MCF 10A (cell line): ENCODE data around the gene PLXNC1. TPM values are rescaled to one million over a fixed set of nuclear protein-coding genes. Genes with fewer than 3 reads are reported as not detected.

Experiments used
- BruUV-seq: library from RNA; stranded (reverse); fragments of 400-500 nt; replicated peaks from 2 replicates; lab custom pipeline; 2021; lab: Mats Ljungman, UMichigan
- CTCF ChIA-PET: fragments of 300-600 bp; sonication (Branson Sonifier 250); formaldehyde crosslinking; extraction: SDS; loops from one replicate; lab custom pipeline; 2021; ENCODE audit warnings: antibody characterized with exemption, inconsistent platforms; lab: Yijun Ruan, JAX
- POLR2A ChIA-PET: fragments of 300-600, 350-650 bp; sonication (Branson Sonifier 250); formaldehyde crosslinking; extraction: SDS; loops from one replicate; lab custom pipeline; 2020; ENCODE audit warnings: antibody characterized with exemption, inconsistent platforms; lab: Yijun Ruan, JAX
- DNase-seq: peaks from one replicate; pipeline ENCODE4 v3.0.0-alpha.2; 2018; ENCODE audit not compliant: unreplicated experiment
- H3K27ac Mint-ChIP-seq: one replicate; pipeline ENCODE4 v1.8.0; 2022; ENCODE audit warnings: mild to moderate bottlenecking, low read depth, mixed read lengths; ENCODE audit not compliant: unreplicated experiment
- H3K27me3 Mint-ChIP-seq: one replicate; pipeline ENCODE4 v1.8.0; 2022; ENCODE audit warnings: mixed read lengths; ENCODE audit not compliant: insufficient read depth, unreplicated experiment
- H3K36me3 Mint-ChIP-seq: one replicate; pipeline ENCODE4 v1.8.0; 2022; ENCODE audit warnings: mild to moderate bottlenecking, moderate library complexity, mixed read lengths; ENCODE audit not compliant: insufficient read depth, unreplicated experiment
- H3K4me1 Mint-ChIP-seq: one replicate; pipeline ENCODE4 v1.8.0; 2022; ENCODE audit warnings: mixed read lengths; ENCODE audit not compliant: insufficient read depth, unreplicated experiment
- H3K4me3 Mint-ChIP-seq: one replicate; pipeline ENCODE4 v1.8.0; 2022; ENCODE audit warnings: mild to moderate bottlenecking, moderate library complexity, mixed read lengths; ENCODE audit not compliant: unreplicated experiment
- H3K9me3 Mint-ChIP-seq: one replicate; pipeline ENCODE4 v1.8.0; 2022; ENCODE audit warnings: mixed read lengths; ENCODE audit not compliant: unreplicated experiment
- intact Hi-C: fragments of 100-400 bp; cut with micrococcal nuclease; formaldehyde crosslinking; loops from 2 replicates; pipeline ENCODE4 v1.14.1; 2022
- total RNA-seq: library from RNA; stranded (reverse); gene quantifications from 2 replicates; pipeline ENCODE4 v1.2.3, GENCODE V29; 2022
- TF ChIP-seq, protein P1 (sequence below): fragments of 200-600 bp; IDR thresholded peaks from one replicate; pipeline ENCODE4 v1.8.0; 2022; ENCODE audit warnings: antibody characterized with exemption, mild to moderate bottlenecking; ENCODE audit not compliant: unreplicated experiment

The PLXNC1 gene
- total RNA-seq, 1 experiment from 2014 or later = 2.4 TPM

DNA sequence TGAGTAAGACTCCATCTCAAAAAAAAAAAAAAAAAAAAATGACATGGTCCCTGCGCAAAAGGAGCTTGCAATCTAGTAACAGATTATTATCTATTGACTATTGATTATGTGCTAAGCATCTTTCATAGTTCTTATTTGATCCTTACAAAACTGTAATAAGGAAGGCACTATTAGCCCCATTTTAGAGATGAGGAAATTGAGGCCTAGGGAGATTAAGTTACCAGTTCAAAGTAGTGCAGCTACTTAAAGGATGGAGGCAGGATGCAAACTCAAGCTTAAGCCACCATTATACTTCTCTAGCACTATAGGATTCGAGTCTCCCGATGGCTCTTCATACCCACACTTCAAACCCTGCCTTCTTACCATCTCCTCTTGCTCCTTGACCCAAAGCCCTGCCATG lies 31.3 kb downstream of the PLXNC1 start:
- POLR2A ChIA-PET = interaction anchor here (0.6 to 1.8 kb wide), 3 partner anchors 8 to 21 kb away, joined by 3 to 5 read pairs (median 3); no protein-coding TSS in a partner anchor
- intact Hi-C loops = no loop called here
- no TSS peak for BruUV-seq
- no peak for DNase-seq
- Mint-ChIP-seq H3K27ac (peak overlapping the region; percentile 7), H3K27me3 (no peaks in the 10 kb centered on the region), H3K36me3 (no peaks in the 10 kb centered on the region), H3K4me1 (peaks cover 26% of the 10 kb centered on the region), H3K9me3 (peaks cover 24% of the 10 kb centered on the region), H3K4me3 (no peak overlapping the region)
- TF ChIP-seq, protein P1, sequence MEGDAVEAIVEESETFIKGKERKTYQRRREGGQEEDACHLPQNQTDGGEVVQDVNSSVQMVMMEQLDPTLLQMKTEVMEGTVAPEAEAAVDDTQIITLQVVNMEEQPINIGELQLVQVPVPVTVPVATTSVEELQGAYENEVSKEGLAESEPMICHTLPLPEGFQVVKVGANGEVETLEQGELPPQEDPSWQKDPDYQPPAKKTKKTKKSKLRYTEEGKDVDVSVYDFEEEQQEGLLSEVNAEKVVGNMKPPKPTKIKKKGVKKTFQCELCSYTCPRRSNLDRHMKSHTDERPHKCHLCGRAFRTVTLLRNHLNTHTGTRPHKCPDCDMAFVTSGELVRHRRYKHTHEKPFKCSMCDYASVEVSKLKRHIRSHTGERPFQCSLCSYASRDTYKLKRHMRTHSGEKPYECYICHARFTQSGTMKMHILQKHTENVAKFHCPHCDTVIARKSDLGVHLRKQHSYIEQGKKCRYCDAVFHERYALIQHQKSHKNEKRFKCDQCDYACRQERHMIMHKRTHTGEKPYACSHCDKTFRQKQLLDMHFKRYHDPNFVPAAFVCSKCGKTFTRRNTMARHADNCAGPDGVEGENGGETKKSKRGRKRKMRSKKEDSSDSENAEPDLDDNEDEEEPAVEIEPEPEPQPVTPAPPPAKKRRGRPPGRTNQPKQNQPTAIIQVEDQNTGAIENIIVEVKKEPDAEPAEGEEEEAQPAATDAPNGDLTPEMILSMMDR = no peak
- CTCF ChIA-PET = interaction anchor here (1.4 kb wide), 1 partner anchor 355 kb away, joined by 5 read pairs; no protein-coding TSS in a partner anchor

DNA sequence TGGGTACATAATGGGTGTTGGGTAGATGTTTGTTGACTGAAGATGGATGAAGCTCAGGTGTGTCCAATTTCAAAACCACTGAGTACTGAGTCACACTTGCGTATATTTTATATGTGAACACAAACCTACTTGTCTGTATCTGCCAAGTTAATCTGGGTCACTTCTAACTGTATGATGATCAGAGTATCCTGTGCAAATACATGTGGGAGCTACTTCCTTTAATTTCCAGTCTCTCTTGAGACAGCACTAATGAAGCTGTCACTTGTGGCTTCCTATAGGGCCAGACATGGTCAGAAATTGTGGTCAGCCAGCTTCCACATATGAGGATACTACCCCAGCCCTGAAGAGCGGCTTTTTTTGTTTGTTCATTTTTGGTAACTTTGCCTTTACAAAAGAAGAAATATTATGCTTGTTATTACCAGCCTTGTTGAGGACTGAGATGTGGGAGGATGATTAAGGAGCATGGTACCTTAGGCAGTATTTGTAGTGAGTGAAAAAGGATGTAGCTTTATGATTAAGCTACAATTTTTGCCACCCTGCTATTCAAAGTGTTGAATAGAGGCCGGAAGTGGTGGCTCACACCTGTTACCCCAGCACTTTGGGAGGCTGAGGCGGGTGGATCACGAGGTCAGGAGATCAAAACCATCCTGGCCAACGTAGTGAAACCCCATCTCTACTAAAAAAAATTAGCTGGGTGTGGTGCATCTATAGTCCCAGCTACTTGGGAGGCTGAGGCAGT lies 32.4 kb downstream of the PLXNC1 start:
- intact Hi-C loops = no loop called here
- Mint-ChIP-seq H3K27ac (peak overlapping the region; percentile 7), H3K9me3 (peaks cover 24% of the 10 kb centered on the region), H3K4me3 (no peak overlapping the region), H3K4me1 (peaks cover 20% of the 10 kb centered on the region), H3K27me3 (no peaks in the 10 kb centered on the region), H3K36me3 (no peaks in the 10 kb centered on the region)
- BruUV-seq = no TSS peak
- CTCF ChIA-PET = interaction anchor here (0.9 kb wide), 1 partner anchor 28 kb away, joined by 3 read pairs; no protein-coding TSS in a partner anchor
- TF ChIP-seq, protein P1 = no peak
- no peak for DNase-seq
- POLR2A ChIA-PET = interaction anchor here (0.6 to 1.8 kb wide), 6 partner anchors 9 to 21 kb away, joined by 3 to 5 read pairs (median 3); no protein-coding TSS in a partner anchor

- ChIA-PET CTCF (interaction anchor here (1.2 kb wide), 1 partner anchor 49 kb away, joined by 3 read pairs; no protein-coding TSS in a partner anchor), POLR2A (interaction anchor here (1.0 to 3.2 kb wide), 2 partner anchors 10 kb away, joined by 3 to 11 read pairs; no protein-coding TSS in a partner anchor)
- Mint-ChIP-seq H3K27ac (no peak overlapping the region), H3K9me3 (peaks cover 13% of the 10 kb centered on the region), H3K4me1 (peaks cover 13% of the 10 kb centered on the region), H3K36me3 (no peaks in the 10 kb centered on the region), H3K4me3 (no peak overlapping the region), H3K27me3 (no peaks in the 10 kb centered on the region)
- intact Hi-C loops = no loop called here
- TF ChIP-seq, protein P1 = no peak
- BruUV-seq = no TSS peak
- no peak for DNase-seq
Measured at GRCh38 chr12:94182986-94183707, 34.8 kb downstream of the PLXNC1 start.
